Measurements from ENCODE around the gene RPS25. TPM values are rescaled to one million over a fixed set of nuclear protein-coding genes. Genes with fewer than 3 reads are reported as not detected.

RPS25 gene
- total RNA-seq, 1 donor from 2014 or later = 2,482 TPM

DNA sequence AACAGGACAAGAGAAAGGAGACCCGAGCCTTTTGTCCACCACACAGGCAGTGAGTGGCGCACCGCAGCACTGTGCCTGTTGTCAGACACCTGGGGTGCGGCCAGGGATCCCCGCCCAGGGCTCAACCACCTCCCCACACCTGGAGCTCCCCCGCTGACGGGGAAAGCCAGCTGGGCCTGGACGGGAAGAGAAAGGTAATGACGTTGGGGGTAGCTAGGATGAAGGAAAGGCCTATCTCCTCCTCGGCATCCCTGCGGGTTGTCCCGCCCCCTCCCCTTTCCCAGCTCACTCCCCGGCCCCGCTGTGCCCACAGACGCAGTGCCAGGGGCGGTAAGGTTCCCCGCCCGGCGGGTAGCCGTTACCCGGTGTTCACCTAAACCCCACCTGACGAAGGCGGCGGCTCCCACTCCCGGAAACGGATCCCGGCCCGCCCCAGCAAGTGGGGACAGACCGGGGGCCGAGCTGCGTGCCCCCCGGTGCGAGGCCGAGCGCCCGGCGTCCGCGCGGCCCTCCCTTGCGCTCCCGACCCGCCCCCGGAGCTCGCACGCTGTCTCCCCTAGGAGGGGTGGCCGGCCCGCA, 38.4 kb upstream of the RPS25 start:
- H3K4me1 Mint-ChIP-seq = peaks cover 18% of the 10 kb centered on the region
- Histone ChIP-seq H3K9ac (peak overlapping the region; percentile 96), H3K4me3 (peak overlapping the region; percentile 84), H3K4me1 (peaks cover 6% of the 10 kb centered on the region), H4K20me1 (ENCODE audit: low read depth) (peaks cover 12% of the 10 kb centered on the region), H3K4me2 (peak overlapping the region; percentile 95), H3K79me2 (ENCODE audit: low read depth) (peaks cover 42% of the 10 kb centered on the region), H2AFZ (replicated peaks) (peak overlapping the region; percentile 53), H3F3A (ENCODE audit: low read depth) (peaks cover 16% of the 10 kb centered on the region), H3K27me3 (no peaks in the 10 kb centered on the region), H3K36me3 (no peaks in the 10 kb centered on the region), H3K9me3 (ENCODE audit: low read depth) (no peaks in the 10 kb centered on the region), H3K27ac (peak overlapping the region; percentile 99)
- peak; percentile 61 for DNase-seq (ENCODE audit: low spot score)
- H3K27me3 Mint-ChIP-seq (ENCODE audit: insufficient read depth, low read depth) = peaks cover 4% of the 10 kb centered on the region
- peak overlapping the region; percentile 96 for H3K4me3 Mint-ChIP-seq
- H3K27ac Mint-ChIP-seq = peak overlapping the region; percentile 23
- TF ChIP-seq EZH2 (IDR thresholded peaks at IDR 0.05) = no peak
- TF ChIP-seq EZH2phosphoT487 (IDR thresholded peaks at IDR 0.05) = no peak
- TF ChIP-seq, protein P1, sequence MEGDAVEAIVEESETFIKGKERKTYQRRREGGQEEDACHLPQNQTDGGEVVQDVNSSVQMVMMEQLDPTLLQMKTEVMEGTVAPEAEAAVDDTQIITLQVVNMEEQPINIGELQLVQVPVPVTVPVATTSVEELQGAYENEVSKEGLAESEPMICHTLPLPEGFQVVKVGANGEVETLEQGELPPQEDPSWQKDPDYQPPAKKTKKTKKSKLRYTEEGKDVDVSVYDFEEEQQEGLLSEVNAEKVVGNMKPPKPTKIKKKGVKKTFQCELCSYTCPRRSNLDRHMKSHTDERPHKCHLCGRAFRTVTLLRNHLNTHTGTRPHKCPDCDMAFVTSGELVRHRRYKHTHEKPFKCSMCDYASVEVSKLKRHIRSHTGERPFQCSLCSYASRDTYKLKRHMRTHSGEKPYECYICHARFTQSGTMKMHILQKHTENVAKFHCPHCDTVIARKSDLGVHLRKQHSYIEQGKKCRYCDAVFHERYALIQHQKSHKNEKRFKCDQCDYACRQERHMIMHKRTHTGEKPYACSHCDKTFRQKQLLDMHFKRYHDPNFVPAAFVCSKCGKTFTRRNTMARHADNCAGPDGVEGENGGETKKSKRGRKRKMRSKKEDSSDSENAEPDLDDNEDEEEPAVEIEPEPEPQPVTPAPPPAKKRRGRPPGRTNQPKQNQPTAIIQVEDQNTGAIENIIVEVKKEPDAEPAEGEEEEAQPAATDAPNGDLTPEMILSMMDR (IDR thresholded peaks at IDR 0.05) = no peak
- H3K9me3 Mint-ChIP-seq = no peaks in the 10 kb centered on the region
- H3K36me3 Mint-ChIP-seq = peaks cover 30% of the 10 kb centered on the region

DNA sequence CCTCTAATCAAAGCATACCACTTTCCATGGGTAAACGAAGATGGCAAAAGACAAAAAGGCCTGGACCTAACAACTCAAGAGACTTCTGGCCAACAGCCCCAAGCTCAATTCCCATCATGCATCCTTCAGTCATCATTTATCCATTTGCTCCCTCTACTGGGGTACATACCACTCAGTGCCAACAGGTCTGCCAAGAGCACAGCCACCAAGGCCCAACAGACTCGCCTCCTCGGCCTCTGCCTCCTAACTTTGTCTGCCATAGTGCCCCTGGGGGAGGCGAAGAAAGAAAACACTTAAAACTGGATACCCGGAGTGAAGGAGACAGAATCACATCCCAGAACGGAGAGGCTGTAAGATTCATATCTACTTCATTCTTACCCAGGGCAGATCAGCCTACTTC, 37.8 kb upstream of the RPS25 start:
- peak overlapping the region; percentile 84 for H3K4me3 ChIP-seq
- Mint-ChIP-seq H3K27ac (peak overlapping the region; percentile 23), H3K4me1 (peaks cover 18% of the 10 kb centered on the region), H3K27me3 (ENCODE audit: insufficient read depth, low read depth) (peaks cover 4% of the 10 kb centered on the region), H3K9me3 (no peaks in the 10 kb centered on the region), H3K36me3 (peaks cover 30% of the 10 kb centered on the region), H3K4me3 (peak overlapping the region; percentile 96)
- peak; percentile 32 for DNase-seq (ENCODE audit: low spot score)
- peak overlapping the region; percentile 96 for H3K9ac ChIP-seq
- no peak overlapping the region for H2AFZ ChIP-seq (replicated peaks)
- H3K36me3 ChIP-seq = no peaks in the 10 kb centered on the region
- H3K79me2 ChIP-seq (ENCODE audit: low read depth) = peaks cover 42% of the 10 kb centered on the region
- H4K20me1 ChIP-seq (ENCODE audit: low read depth) = peaks cover 12% of the 10 kb centered on the region
- no peaks in the 10 kb centered on the region for H3K9me3 ChIP-seq (ENCODE audit: low read depth)
- TF ChIP-seq EZH2 (IDR thresholded peaks at IDR 0.05) (no peak), EZH2phosphoT487 (IDR thresholded peaks at IDR 0.05) (no peak)
- TF ChIP-seq, protein P1 (IDR thresholded peaks at IDR 0.05) = no peak
- H3K27ac ChIP-seq = peak overlapping the region; percentile 99
- no peaks in the 10 kb centered on the region for H3K27me3 ChIP-seq
- peaks cover 16% of the 10 kb centered on the region for H3F3A ChIP-seq (ENCODE audit: low read depth)
- H3K4me2 ChIP-seq = peak overlapping the region; percentile 95
- peaks cover 6% of the 10 kb centered on the region for H3K4me1 ChIP-seq

DNA sequence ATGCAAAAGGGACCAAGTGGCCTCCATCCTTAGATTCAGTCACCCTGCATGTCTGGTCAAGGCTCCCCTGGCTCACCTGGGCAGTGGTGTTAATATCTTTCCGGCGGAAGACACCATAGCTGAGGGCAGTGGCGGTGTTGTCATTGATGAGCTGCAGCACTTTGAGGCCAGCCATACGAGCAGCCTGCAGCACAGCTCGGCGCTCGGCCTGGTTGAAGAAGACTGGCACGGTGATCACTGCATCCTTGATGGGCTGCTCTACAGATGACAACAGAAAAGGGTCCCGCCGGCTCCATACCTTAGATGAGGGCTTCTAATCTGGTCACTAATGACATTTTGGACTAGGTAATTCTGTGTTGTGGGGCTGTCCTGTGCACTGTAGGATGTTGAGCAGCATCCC, 36.3 kb upstream of the RPS25 start:
- no peak overlapping the region for H2AFZ ChIP-seq (replicated peaks)
- no peaks in the 10 kb centered on the region for H3K9me3 ChIP-seq (ENCODE audit: low read depth)
- H3K4me3 Mint-ChIP-seq = peak overlapping the region; percentile 72
- no peak overlapping the region for H3K4me2 ChIP-seq
- TF ChIP-seq EZH2 (IDR thresholded peaks at IDR 0.05) = no peak
- TF ChIP-seq, protein P1 (IDR thresholded peaks at IDR 0.05) = no peak
- TF ChIP-seq EZH2phosphoT487 (IDR thresholded peaks at IDR 0.05) = no peak
- peaks cover 36% of the 10 kb centered on the region for H3K36me3 Mint-ChIP-seq
- H3K4me1 Mint-ChIP-seq = peaks cover 18% of the 10 kb centered on the region
- no peak overlapping the region for H3K27ac Mint-ChIP-seq
- H3K27me3 ChIP-seq = no peaks in the 10 kb centered on the region
- H3K9ac ChIP-seq = no peak overlapping the region
- no peak overlapping the region for H3K27ac ChIP-seq
- no peak for DNase-seq (ENCODE audit: low spot score)
- peaks cover 12% of the 10 kb centered on the region for H4K20me1 ChIP-seq (ENCODE audit: low read depth)
- peaks cover 6% of the 10 kb centered on the region for H3K4me1 ChIP-seq
- peaks cover 6% of the 10 kb centered on the region for H3K27me3 Mint-ChIP-seq (ENCODE audit: insufficient read depth, low read depth)
- H3K9me3 Mint-ChIP-seq = no peaks in the 10 kb centered on the region
- H3K79me2 ChIP-seq (ENCODE audit: low read depth) = peaks cover 42% of the 10 kb centered on the region
- H3K36me3 ChIP-seq = no peaks in the 10 kb centered on the region
- H3K4me3 ChIP-seq = no peak overlapping the region
- peaks cover 16% of the 10 kb centered on the region for H3F3A ChIP-seq (ENCODE audit: low read depth)

Measured in neural progenitor cell (in vitro differentiated cells).